Loucy (cell line): ENCODE data around the gene SCARB1.

ENCODE experiments used
- CTCF ChIP-seq: fragments of 200-600 bp; sonication (generic); conservative IDR thresholded peaks from 2 replicates; pipeline ENCODE4 v1.5.1; 2014; ENCODE audit warnings: mild to moderate bottlenecking, antibody characterized with exemption, low read length
- EZH2phosphoT487 ChIP-seq: fragments of 200-600 bp; IDR thresholded peaks from 2 replicates; pipeline ENCODE4 v1.6.1; 2018; ENCODE audit warnings: antibody characterized with exemption, mild to moderate bottlenecking, moderate library complexity, borderline replicate concordance

DNA sequence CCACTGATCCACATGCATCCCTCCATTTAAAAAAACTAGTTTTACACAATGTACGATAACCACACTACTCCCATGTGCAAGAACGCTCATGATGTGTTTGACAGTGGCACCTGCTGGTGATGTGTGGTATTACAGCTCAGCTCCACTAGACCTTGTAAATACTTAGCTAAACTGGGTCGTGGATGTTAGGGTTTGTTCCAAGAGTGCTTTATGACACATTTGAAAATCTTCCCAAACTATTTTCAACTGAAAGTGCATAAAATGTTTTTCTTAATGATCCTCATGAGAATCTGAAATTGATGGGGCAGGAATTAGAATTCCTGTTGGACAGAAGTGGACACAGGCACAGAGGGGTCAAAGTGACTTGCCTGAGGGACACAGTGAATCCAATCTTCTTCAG, 99.2 kb downstream of the SCARB1 start:
- TF ChIP-seq CTCF (peak; percentile 84), EZH2phosphoT487 (no peak)
